Left renal cortex interstitium (tissue), 4 donors: ENCODE results near the gene GLIS2. TPM values are rescaled to one million over a fixed set of nuclear protein-coding genes. Genes with fewer than 3 reads are reported as not detected.
A peak's percentile ranks its signal among the peaks of the same experiment; 100 is the strongest.

Experiments
- DNase-seq, 4 donors: peaks; one replicate each; pipeline ENCODE4 v3.0.0-alpha.2; 2013; ENCODE audit warnings: low read depth in 4 of 4, low spot score in 2 of 4, missing footprints in 1 of 4
- polyA plus RNA-seq, 4 donors: library from polyadenylated mRNA; unstranded; fragments of 120-200 nt; gene quantifications; one replicate each; pipeline ENCODE4 v1.2.1, GENCODE V29; 2013; ENCODE audit not compliant: insufficient read length in 4 of 4

Gene GLIS2
- polyA plus RNA-seq, 4 donors: 32.5 to 59.1 (median 48.3) TPM

- no peak for DNase-seq
These were observed 20.3 kb upstream of the GLIS2 start for GRCh38 chr16:4295581-4295980.

- no peak for DNase-seq
These were observed 18.4 kb upstream of the GLIS2 start for GRCh38 chr16:4297480-4297879.

GRCh38 chr16:4298761-4299522 is 16.9 kb upstream of the GLIS2 start:
- no peak for DNase-seq

GRCh38 chr16:4301177-4301576 is 14.7 kb upstream of the GLIS2 start:
- DNase-seq: no peak

- no peak for DNase-seq
These were observed 13.9 kb upstream of the GLIS2 start for GRCh38 chr16:4301968-4302367.

GRCh38 chr16:4303973-4304372 is 11.9 kb upstream of the GLIS2 start:
- DNase-seq: no peak

- DNase-seq: no peak
These were observed 9.2 kb upstream of the GLIS2 start for GRCh38 chr16:4306470-4307214.

GRCh38 chr16:4307215-4308037 is 8.4 kb upstream of the GLIS2 start:
- peak in 2 of 4 donors; percentile 80 to 84 for DNase-seq

GRCh38 chr16:4309102-4309832 is 6.6 kb upstream of the GLIS2 start:
- DNase-seq: no peak

GRCh38 chr16:4309833-4310266 is 6.0 kb upstream of the GLIS2 start:
- no peak for DNase-seq

GRCh38 chr16:4313563-4314531 is 2.0 kb upstream of the GLIS2 start:
- no peak for DNase-seq

- DNase-seq: no peak
These were observed 1.2 kb upstream of the GLIS2 start for GRCh38 chr16:4314532-4315185.

GRCh38 chr16:4316108-4316863 is 419 bp downstream of the GLIS2 start:
- DNase-seq: no peak

- DNase-seq: no peak
These were observed 1.1 kb downstream of the GLIS2 start for GRCh38 chr16:4316864-4317531.

GRCh38 chr16:4317532-4318450 is 1.9 kb downstream of the GLIS2 start:
- DNase-seq: no peak

- no peak for DNase-seq
These were observed 2.6 kb downstream of the GLIS2 start for GRCh38 chr16:4318451-4318910.
